ENCODE results near the gene INSYN2B.

Gene INSYN2B

GRCh38 chr5:169904059-169904458, 76.2 kb downstream of the INSYN2B start:
- H3K27ac ChIP-seq (ENCODE audit: low read length): no peak overlapping the region
- no peak overlapping the region for H3K4me3 ChIP-seq (ENCODE audit: low read length)
- H3K79me2 ChIP-seq (ENCODE audit: low read length): no peaks in the 10 kb centered on the region
- no peak overlapping the region for H3K9ac ChIP-seq (ENCODE audit: low read length)
- H3F3A ChIP-seq (ENCODE audit: insufficient read depth, low read length): no peaks in the 10 kb centered on the region
- no peaks in the 10 kb centered on the region for H4K20me1 ChIP-seq (ENCODE audit: insufficient read depth, low read length)
- no peak overlapping the region for H3K4me2 ChIP-seq (ENCODE audit: low read depth, low read length)
- H2AFZ ChIP-seq (ENCODE audit: low read length): no peak overlapping the region
- no peak for TF ChIP-seq EZH2 (optimal IDR thresholded peaks at IDR 0.05; ENCODE audit: low read depth, low read length)
- no peaks in the 10 kb centered on the region for H3K9me2 ChIP-seq (replicated peaks; ENCODE audit: insufficient read depth, low read length)
- DNase-seq: no peak
- H3K9me3 ChIP-seq (replicated peaks; ENCODE audit: insufficient read depth, low read length): no peaks in the 10 kb centered on the region
- H3K27me3 ChIP-seq (replicated peaks; ENCODE audit: insufficient read depth, low read length): no peaks in the 10 kb centered on the region
- no peaks in the 10 kb centered on the region for H3K36me3 ChIP-seq (replicated peaks; ENCODE audit: insufficient read depth, low read length)
- no peaks in the 10 kb centered on the region for H3K4me1 ChIP-seq (ENCODE audit: low read length)

- H3K4me1 ChIP-seq (ENCODE audit: low read length): no peaks in the 10 kb centered on the region
Measured at GRCh38 chr5:169901896-169902295, 78.4 kb downstream of the INSYN2B start.

GRCh38 chr5:169897481-169897880, 82.8 kb downstream of the INSYN2B start:
- Histone ChIP-seq H3F3A (ENCODE audit: insufficient read depth, low read length) (no peaks in the 10 kb centered on the region), H3K27me3 (replicated peaks; ENCODE audit: insufficient read depth, low read length) (no peaks in the 10 kb centered on the region), H4K20me1 (ENCODE audit: insufficient read depth, low read length) (no peaks in the 10 kb centered on the region), H3K9me2 (replicated peaks; ENCODE audit: insufficient read depth, low read length) (no peaks in the 10 kb centered on the region), H3K36me3 (replicated peaks; ENCODE audit: insufficient read depth, low read length) (no peaks in the 10 kb centered on the region), H2AFZ (ENCODE audit: low read length) (no peak overlapping the region), H3K4me3 (ENCODE audit: low read length) (no peak overlapping the region), H3K9ac (ENCODE audit: low read length) (no peak overlapping the region), H3K9me3 (replicated peaks; ENCODE audit: insufficient read depth, low read length) (no peaks in the 10 kb centered on the region), H3K4me2 (ENCODE audit: low read depth, low read length) (no peak overlapping the region), H3K27ac (ENCODE audit: low read length) (no peak overlapping the region), H3K4me1 (ENCODE audit: low read length) (no peaks in the 10 kb centered on the region), H3K79me2 (ENCODE audit: low read length) (no peaks in the 10 kb centered on the region)
- no peak for TF ChIP-seq CTCF (IDR thresholded peaks at IDR 0.05; ENCODE audit: low read length)
- no peak for TF ChIP-seq EZH2 (optimal IDR thresholded peaks at IDR 0.05; ENCODE audit: low read depth, low read length)
- no peak for TF ChIP-seq EZH2phosphoT487 (IDR thresholded peaks at IDR 0.05; ENCODE audit: low read length)
- no peak for DNase-seq

More at GRCh38 chr5:169901896-169902295, 78.4 kb downstream of the INSYN2B start:
- Histone ChIP-seq H2AFZ (ENCODE audit: low read length) (no peak overlapping the region), H3K9ac (ENCODE audit: low read length) (no peak overlapping the region), H3K4me3 (ENCODE audit: low read length) (no peak overlapping the region), H3K27me3 (replicated peaks; ENCODE audit: insufficient read depth, low read length) (no peaks in the 10 kb centered on the region), H3K79me2 (ENCODE audit: low read length) (no peaks in the 10 kb centered on the region), H4K20me1 (ENCODE audit: insufficient read depth, low read length) (no peaks in the 10 kb centered on the region), H3K36me3 (replicated peaks; ENCODE audit: insufficient read depth, low read length) (no peaks in the 10 kb centered on the region), H3K9me2 (replicated peaks; ENCODE audit: insufficient read depth, low read length) (no peaks in the 10 kb centered on the region), H3K4me2 (ENCODE audit: low read depth, low read length) (no peak overlapping the region), H3K9me3 (replicated peaks; ENCODE audit: insufficient read depth, low read length) (no peaks in the 10 kb centered on the region), H3F3A (ENCODE audit: insufficient read depth, low read length) (no peaks in the 10 kb centered on the region), H3K27ac (ENCODE audit: low read length) (no peak overlapping the region)
- no peak for DNase-seq
- TF ChIP-seq EZH2phosphoT487 (IDR thresholded peaks at IDR 0.05; ENCODE audit: low read length): no peak
- TF ChIP-seq EZH2 (optimal IDR thresholded peaks at IDR 0.05; ENCODE audit: low read depth, low read length): no peak
- no peak for TF ChIP-seq CTCF (IDR thresholded peaks at IDR 0.05; ENCODE audit: low read length)

GRCh38 chr5:169895926-169896325, 84.4 kb downstream of the INSYN2B start:
- H3K4me1 ChIP-seq (ENCODE audit: low read length): no peaks in the 10 kb centered on the region
- H2AFZ ChIP-seq (ENCODE audit: low read length): no peak overlapping the region
- H3K79me2 ChIP-seq (ENCODE audit: low read length): no peaks in the 10 kb centered on the region
- no peaks in the 10 kb centered on the region for H3K27me3 ChIP-seq (replicated peaks; ENCODE audit: insufficient read depth, low read length)
- no peaks in the 10 kb centered on the region for H3K9me3 ChIP-seq (replicated peaks; ENCODE audit: insufficient read depth, low read length)
- no peak overlapping the region for H3K4me2 ChIP-seq (ENCODE audit: low read depth, low read length)
- no peaks in the 10 kb centered on the region for H4K20me1 ChIP-seq (ENCODE audit: insufficient read depth, low read length)
- H3K9ac ChIP-seq (ENCODE audit: low read length): no peak overlapping the region
- H3K9me2 ChIP-seq (replicated peaks; ENCODE audit: insufficient read depth, low read length): no peaks in the 10 kb centered on the region
- no peak overlapping the region for H3K27ac ChIP-seq (ENCODE audit: low read length)
- TF ChIP-seq EZH2phosphoT487 (IDR thresholded peaks at IDR 0.05; ENCODE audit: low read length) (no peak), CTCF (IDR thresholded peaks at IDR 0.05; ENCODE audit: low read length) (no peak), EZH2 (optimal IDR thresholded peaks at IDR 0.05; ENCODE audit: low read depth, low read length) (no peak)
- H3K4me3 ChIP-seq (ENCODE audit: low read length): no peak overlapping the region
- no peaks in the 10 kb centered on the region for H3K36me3 ChIP-seq (replicated peaks; ENCODE audit: insufficient read depth, low read length)
- H3F3A ChIP-seq (ENCODE audit: insufficient read depth, low read length): no peaks in the 10 kb centered on the region
- DNase-seq: no peak
